ENCODE data around the gene CD83. TPM values are rescaled to one million over a fixed set of nuclear protein-coding genes. Genes with fewer than 3 reads are reported as not detected.

The CD83 gene
- total RNA-seq, 1 experiment from 2014 or later = 15.9 TPM

Other genes starting within 250 kb of the CD83 start
- 3.1 and 7.2 TPM in 2 replicates for gene RNF182, start 192.8 kb upstream of the CD83 start, total RNA-seq (2014; rRNA removed; shearing (Covaris generic))

Measured in SJSA1 (cell line).